Brain pericyte (primary cell): ENCODE measurements around the gene CACNA2D3.

Source experiments
- DNase-seq: peaks from one replicate; pipeline ENCODE4 v3.0.0-alpha.2; 2012; ENCODE audit warnings: low read depth, low spot score

CACNA2D3 gene

GRCh38 chr3:54671511-54671910 is 549.2 kb downstream of the CACNA2D3 start:
- DNase-seq = no peak

GRCh38 chr3:54676087-54676486 is 553.7 kb downstream of the CACNA2D3 start:
- DNase-seq = no peak

GRCh38 chr3:54681706-54682105 is 559.4 kb downstream of the CACNA2D3 start:
- no peak for DNase-seq

- no peak for DNase-seq
Measured at GRCh38 chr3:54685213-54685612, 562.9 kb downstream of the CACNA2D3 start.

- DNase-seq = no peak
Measured at GRCh38 chr3:54691289-54691771, 569.0 kb downstream of the CACNA2D3 start.

- DNase-seq = no peak
Measured at GRCh38 chr3:54696313-54696712, 574.0 kb downstream of the CACNA2D3 start.

- no peak for DNase-seq
Measured at GRCh38 chr3:54698054-54698453, 575.7 kb downstream of the CACNA2D3 start.

GRCh38 chr3:54703923-54704322 is 581.6 kb downstream of the CACNA2D3 start:
- DNase-seq = no peak

- no peak for DNase-seq
Measured at GRCh38 chr3:54705730-54706129, 583.4 kb downstream of the CACNA2D3 start.

GRCh38 chr3:54706738-54707137 is 584.4 kb downstream of the CACNA2D3 start:
- DNase-seq = no peak

- DNase-seq = no peak
Measured at GRCh38 chr3:54709785-54710184, 587.4 kb downstream of the CACNA2D3 start.

- DNase-seq = no peak
Measured at GRCh38 chr3:54710954-54711353, 588.6 kb downstream of the CACNA2D3 start.

GRCh38 chr3:54712539-54712938 is 590.2 kb downstream of the CACNA2D3 start:
- no peak for DNase-seq

- no peak for DNase-seq
Measured at GRCh38 chr3:54713031-54713430, 590.7 kb downstream of the CACNA2D3 start.

- no peak for DNase-seq
Measured at GRCh38 chr3:54713455-54713854, 591.1 kb downstream of the CACNA2D3 start.

GRCh38 chr3:54714035-54714434 is 591.7 kb downstream of the CACNA2D3 start:
- DNase-seq = no peak

GRCh38 chr3:54717506-54717905 is 595.2 kb downstream of the CACNA2D3 start:
- DNase-seq = no peak

- DNase-seq = no peak
Measured at GRCh38 chr3:54719914-54720313, 597.6 kb downstream of the CACNA2D3 start.

GRCh38 chr3:54720604-54721003 is 598.3 kb downstream of the CACNA2D3 start:
- no peak for DNase-seq

- no peak for DNase-seq
Measured at GRCh38 chr3:54731732-54732445, 609.5 kb downstream of the CACNA2D3 start.

- no peak for DNase-seq
Measured at GRCh38 chr3:54733106-54734006, 611.0 kb downstream of the CACNA2D3 start.

- DNase-seq = no peak
Measured at GRCh38 chr3:54736459-54736858, 614.1 kb downstream of the CACNA2D3 start.

GRCh38 chr3:54743755-54744154 is 621.4 kb downstream of the CACNA2D3 start:
- DNase-seq = no peak
